Germinal center (tissue), 1 donor: ENCODE results near the gene EML6.

ENCODE experiments used
- DNase-seq: peaks from one replicate; pipeline ENCODE4 v3.0.0; 2012; ENCODE audit warnings: mixed read lengths, low spot score

EML6 gene

DNA sequence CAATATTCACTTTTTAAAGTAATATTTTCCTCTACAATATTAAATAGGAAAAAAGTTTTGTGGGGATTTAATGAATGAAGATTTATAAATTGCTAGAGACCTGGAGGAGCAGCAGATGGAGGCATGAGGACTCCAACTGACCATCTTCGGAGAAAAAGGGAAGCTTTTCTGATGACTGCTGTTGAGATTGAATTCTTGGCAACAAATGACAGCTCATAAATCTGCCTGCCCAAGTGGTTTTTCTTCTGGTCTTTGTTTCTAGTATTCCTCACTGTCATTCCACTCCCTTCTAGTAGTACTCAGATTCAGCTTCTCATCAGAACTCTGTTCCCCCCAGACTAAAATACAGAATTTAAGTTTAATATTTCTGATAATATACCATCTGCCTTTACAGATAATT, 157.0 kb downstream of the EML6 start:
- DNase-seq = no peak

DNA sequence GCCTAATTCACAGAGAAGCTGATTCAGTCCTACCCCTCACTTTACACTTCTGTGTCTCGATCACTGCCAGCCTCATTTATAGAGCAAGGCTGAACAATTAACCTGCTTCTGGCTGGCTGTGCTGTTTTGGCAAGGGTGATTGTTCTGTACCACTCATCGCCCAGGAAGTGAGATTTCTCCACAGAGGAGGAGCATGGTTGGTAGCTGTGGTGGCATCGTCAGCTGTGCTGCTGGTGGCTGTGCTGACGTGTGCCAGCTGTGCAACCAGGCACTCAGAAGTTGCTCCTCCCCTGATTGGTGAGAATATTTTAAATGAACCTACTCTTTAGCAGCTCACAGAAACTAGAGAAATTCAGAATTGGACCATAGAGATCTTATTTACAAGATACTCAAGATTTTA, 158.3 kb downstream of the EML6 start:
- DNase-seq = no peak

DNA sequence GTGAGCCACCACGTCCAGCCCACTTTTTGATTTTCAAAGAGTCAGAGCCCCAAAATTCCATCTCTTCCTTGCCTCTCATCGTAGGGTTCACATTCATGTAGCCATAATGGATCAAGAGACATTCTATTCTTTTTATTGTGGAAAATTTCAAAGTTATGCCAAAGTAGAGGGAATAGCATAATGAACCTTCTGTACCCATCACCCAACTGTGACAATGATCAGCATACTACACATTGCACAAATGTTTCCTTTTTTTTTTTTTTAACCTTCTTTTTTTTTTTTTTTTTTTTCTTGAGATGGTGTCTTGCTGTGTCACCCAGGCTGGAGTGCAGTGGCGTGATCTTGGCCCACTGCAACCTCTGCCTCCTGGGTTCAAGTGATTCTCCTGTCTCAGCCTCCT, 162.4 kb downstream of the EML6 start:
- no peak for DNase-seq

DNA sequence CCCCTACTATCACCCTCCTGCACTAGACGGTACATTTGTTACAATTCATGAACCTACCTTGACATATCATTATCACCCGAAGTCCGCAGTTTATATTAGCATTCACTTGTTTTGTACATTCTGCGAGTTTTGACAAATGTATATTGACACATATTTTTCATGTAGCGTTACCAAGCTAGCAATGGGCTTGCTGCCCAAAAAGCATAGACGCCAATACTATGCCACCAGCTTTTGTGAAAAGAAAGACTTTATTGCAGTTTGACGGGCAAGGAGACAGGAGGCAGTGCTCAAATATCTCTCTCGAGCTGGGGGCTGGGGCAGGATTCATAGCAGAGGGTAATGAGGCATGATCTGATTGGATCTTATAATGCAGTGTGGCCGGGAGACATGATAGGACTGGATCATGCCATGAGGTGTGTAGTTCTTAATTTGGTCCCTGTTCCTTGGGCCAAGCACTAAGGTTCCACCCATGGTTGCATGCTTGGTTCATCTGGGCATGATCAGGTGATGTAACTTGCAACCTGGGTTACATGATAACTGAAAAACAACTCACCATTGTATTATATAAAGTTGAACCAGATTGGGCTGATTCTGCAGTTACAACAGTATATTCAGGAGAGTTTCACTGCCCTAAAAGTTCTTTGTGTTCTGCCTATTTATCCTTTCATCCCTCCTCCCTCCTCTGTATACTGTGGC, 164.5 kb downstream of the EML6 start:
- no peak for DNase-seq

DNA sequence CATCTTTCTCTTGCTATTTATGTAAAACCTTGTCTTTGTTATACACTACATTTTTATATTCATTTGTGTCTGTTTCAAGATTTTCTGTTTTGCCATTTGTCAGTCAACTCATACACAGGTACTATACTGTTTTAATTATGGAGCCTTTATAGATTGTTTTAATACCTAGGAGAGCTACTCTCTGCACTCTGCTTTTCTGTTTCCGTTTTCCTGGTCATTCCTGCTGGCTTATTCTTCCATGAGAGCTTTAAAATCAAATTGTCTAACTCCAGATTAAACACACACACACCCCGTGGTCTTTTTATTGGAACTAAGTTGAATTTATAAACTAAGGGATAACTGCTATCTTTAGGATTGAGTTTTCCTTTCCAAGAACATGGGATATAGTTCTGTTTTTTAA, 165.6 kb downstream of the EML6 start:
- no peak for DNase-seq

DNA sequence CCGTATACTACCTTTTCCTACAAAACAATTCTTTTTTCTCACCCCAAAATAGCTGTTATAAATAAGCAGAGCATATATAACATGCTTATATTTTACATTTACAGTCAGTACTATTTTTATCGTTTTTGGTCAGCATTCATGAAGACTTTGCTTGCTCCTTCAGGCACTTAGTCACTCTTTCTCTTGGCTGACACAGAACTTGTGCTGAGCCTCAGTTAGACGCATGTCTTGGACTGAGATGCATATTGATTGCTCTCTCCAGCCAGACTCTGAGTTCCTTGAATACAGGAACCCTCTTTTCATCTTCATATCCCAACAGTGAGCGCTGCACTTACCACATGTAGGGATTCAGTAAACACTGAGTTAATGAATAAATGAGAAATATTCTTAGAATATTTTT, 168.4 kb downstream of the EML6 start:
- DNase-seq = no peak

DNA sequence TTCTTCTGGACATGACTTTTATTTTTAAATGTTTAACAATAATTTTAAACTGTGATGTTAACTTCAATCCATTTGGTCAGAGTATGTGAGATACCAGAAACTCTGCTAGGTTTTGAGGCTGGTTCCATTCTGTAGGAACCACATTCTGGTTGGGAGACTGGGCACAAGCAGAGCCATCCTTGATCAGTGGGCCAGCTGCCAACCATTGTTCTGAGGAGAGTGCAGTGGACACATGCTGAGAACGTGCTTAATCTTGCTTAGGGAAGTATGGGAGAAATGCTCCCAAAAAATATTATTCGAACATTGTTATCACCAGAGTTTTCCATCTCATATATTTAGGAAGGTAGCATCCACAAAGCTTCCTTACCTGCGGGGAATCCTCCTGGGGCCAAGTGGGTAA, 171.0 kb downstream of the EML6 start:
- no peak for DNase-seq

DNA sequence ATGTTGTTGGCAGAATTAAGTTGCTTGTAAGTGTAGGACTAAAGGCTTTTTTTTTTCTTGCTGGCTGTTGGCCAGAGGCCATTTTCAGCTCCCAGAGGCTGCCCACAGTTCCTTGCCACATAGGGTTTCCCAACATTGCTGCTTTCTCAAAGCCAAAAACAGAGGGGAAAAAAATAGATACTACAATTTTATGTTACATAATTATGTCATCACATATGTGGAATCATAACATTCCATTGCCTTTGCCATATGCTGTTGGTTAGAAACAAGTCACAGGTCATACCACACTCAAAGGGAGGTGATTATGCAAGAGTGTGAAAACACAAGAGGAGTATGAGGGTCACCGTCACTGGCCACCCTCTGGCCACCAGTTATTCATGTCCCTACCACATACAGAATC, 172.3 kb downstream of the EML6 start:
- DNase-seq = no peak

DNA sequence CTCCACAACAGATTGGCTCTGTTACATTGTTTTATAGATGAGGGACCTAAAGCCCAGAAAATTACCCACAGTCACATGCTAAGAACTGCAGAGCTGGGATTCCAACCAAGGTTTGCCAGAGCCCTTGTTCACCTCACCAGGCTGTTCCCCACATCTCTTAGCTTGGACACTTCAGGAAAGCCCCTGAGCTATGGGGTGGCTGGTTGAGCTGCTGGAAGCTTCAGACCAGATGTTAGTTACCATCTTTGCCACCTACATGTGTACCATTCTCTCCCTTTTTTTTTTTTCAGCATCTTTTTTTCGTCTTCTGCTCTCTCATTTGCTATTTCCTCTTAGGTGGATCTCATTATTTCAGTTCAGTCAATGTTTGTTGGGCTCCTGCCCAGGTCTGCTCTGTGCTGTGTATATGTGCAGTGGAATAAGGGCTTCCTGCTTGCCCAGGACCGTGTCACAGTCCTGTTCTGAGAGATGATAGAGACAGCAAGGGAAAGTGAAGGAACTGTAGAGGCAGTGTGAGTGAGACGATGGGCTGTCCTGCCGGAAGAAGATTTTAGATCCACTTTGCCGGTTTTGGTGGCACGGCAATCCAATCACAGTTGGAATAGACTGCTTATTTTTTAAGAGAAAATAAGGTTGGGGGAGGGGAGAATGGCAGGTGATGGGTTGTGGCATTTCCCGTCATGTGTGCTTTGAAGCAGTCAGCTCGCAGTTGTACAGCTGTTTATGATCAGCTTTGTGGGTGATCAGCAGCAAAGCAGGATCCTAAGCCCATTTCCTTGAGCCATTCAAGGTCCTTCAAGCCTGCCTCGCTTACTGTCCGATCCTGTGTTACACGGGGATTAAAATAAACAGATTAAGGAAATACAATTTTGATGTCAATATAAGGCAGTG, 174.2 kb downstream of the EML6 start:
- no peak for DNase-seq

DNA sequence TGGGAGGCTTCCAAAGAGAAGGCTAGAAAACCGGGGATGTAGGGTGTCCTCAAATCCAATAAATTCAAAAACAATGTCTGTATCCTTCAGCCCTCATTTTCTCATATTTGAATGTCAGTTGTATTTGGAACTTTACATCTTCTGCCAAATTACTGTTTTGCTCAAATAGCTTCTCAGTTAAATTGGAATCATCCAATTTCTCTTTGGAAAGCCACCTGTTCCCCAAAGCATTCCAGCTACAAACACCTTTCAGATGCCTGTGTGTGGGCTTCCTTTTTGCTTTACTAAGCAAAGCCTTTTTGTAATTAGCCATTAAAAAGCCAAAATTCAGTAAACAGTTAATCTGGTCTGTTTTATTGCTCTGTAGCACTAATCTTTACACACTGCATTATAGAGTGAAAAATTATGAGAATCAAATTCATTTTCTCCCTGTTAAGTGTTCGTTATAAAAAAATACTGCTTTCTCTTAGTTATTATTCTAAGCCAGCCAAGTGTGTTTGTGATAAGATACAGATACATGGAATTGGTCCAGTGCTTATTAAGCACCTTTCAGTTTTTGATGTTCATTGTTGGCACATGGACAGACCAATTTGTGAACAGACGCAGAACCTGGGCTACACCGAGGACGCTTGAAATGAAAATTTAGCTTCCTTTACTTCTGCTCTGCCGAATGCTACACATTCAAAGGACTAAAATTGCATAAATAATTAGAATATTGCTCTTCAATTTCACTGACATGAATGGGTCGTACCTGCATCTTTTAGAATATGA, 175.2 kb downstream of the EML6 start:
- no peak for DNase-seq

DNA sequence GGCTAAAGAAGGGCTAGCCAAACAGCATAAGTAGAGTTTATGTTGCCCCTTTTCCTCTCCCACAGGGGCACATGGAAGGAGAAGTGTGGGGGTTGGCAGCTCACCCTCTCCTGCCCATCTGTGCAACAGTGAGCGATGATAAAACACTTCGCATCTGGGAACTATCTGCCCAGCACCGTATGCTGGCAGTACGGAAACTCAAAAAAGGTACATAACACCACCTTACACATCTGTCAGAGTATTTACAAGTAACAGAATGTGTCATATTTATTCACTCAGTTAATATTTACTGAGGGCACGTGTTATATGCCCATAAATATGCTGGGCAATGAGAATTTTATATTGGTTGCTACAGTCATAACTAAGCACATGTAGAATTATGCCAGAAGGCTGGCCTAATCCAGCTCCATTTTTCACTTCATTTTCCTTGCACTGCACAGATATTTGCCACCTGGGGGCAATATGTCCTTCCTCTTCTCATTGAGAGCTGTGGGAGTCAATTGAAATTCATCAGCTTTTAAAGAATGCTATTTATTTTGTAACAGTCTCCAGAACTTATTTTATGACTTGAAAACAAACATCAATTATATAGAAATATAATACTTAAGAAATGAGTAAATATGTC, 176.2 kb downstream of the EML6 start:
- no peak for DNase-seq

DNA sequence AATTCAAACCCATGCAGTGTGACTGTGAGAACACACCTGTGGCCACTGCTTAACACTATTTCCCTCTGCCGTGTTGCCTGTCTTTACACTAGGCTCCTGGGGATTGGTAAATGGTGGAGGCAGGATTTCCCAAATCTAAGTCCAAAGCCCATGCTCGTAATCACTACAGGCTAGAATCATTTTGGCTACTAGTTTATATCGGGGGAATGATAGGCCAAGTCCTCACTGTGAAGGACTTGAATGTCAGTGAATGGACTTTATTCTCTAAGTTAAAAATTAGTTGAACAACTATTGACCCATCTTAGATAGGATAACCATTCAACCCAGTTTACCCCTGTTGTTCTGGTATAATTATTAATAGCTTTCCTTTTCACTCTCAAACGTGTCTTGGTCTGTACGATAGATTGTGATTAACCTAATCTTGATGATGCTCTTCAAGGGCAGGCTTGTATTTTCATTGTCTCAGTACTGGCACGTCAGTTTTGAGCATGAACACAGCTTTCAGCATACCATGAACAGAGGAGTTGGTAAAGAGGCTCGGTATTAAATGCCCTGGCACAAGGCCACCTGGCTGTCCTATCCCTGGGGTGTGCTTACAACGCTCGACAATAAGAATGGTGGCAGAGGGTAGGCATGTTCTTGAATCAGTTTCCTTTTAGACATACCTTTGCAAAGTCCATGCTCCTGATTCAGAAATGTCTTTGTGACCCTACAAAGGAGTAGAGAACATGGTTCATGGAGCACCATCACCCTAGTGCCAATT, 177.9 kb downstream of the EML6 start:
- no peak for DNase-seq

DNA sequence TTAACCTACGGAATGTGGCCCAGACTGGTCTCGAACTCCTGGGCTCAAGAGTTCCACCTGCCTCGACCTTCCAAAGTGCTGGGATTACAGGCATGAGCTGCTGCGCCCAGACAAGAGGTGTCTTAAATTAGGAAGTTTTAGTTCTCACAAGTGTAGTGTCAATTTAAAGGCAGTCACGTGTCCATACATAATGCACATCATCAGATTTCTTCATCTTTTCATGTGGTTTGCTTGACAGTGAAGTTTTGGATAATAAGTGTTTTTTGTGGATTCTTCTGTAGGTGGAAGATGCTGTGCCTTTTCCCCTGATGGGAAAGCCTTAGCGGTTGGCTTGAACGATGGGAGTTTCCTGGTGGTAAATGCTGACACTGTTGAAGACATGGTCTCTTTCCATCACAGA, 179.3 kb downstream of the EML6 start:
- DNase-seq = no peak

DNA sequence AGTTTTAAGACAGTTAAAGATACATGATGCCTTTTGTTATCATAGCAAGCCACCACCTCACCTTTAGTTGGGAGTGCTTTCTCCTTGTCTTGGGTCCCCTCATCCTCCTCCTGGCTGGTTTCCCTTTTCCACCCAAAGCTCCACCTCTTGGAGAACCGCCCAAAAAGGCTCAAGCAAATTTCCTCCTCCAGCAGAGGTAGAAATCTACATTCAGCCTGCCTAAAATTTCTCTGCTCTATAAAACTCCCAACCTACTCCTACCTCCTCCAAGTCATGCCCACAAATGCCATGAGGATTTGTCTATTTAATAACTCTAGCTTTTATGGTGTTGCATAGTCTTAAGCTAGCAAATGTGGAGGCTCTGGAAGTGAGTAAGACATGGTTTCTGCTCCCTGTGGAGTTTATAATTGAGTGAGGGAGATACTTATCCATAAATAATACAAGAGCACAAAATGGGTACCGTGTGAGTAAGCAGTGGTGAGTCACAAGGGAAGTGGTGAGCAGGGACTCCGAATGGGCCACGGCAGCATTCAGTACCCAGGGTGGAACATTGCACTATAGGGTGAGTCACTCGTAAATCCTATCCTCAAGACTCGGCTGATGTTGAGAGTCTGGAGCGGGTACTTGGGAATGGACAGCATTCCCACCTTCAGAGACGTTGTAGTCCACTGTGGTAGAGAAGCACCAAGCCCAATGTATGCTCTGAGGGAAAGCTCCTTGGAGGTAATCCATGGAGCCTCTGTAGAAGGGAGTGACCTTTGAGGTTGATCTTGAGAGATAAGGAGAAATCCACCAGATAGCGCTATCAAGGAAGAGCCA, 180.5 kb downstream of the EML6 start:
- no peak for DNase-seq

DNA sequence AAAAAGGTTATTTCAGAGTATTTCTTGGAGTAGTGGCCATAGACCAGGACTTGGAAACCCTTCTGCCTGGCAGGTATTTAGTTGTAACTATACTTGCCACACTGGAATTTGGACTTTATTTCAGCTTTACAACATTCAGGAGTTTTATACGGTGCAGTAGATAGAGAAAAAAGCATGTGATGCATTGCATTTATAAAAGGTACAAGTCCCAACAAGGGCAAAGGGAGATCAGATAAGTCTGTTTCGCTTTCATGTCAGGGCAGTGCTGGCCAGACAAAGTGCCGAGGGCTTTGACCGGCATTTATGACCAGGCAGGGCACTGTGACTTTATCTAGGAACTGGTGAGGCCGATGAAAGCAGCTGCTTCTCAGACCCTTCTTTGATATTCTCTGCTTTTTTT, 181.4 kb downstream of the EML6 start:
- DNase-seq = no peak

DNA sequence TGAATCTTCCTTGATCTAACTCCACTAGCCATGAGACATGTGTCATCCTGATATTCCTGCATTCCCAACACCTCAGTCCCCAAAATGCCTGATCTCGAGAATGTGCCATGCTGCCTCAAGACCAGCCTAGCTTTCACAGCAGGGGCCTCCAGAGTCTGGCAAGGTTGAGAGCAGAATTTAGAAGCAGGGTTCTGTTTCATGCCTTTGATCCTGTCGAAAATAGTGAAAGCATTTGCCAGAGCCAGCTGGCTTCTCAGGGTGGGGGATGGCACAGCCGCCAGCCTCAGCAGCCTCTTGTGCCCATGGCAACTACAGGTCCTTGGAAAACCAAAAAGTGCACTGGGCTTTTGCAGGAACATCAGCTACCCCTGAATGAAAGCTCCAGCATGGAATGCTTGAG, 183.3 kb downstream of the EML6 start:
- no peak for DNase-seq

DNA sequence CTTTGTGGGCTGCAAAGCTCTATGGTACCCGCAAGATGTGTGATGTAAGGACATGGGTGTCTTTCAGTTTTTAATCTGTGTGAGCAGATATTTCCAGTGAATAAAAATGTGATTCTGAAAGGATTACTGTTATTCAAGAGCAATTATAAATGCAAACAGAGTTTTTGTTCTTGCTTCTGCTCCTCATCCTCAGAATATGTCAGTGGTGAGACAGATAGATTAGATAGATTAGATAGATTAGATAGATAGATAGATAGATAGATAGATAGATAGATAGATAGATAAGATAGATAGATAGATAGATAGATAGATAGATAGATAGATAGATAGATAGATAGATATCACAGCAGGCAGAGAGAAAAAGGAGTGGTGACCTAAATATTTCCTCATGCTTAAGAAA, 184.2 kb downstream of the EML6 start:
- no peak for DNase-seq

DNA sequence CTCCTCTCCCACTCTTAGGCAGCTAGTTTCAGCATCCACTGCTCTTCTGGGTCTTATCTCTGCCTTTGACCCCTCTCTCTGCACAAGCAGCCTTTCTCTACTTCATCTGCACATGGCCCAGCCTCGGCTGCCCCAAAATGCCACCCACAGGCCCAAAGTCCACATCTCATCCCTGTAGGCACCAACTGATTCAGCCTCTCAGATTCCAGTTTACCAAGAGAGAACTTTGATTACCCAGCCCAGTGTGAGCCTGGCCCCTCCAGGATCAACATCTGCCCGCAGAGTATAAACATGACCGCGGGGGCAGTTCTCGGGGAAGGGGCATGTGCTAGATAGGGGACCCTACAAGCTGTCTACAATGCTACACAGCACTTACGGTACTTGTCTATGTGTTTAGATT, 185.1 kb downstream of the EML6 start:
- no peak for DNase-seq

DNA sequence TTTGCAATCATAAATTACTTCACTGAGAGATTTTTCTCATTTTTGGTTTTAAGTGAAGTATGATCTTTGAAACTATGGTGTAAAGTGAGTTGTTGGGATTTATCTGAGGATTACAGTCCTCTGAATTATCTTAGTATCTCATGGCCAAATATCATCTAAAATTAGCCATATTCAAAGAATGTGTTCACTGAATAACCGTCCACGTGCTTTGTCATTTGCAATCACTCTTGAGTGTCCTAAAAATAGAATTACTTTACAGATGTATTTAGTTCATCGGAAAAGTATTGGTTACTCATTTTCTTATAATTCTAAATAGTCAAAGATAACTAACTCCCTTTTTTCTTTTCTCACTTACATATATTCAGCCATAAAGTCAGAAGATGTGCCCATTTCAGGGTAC, 185.5 kb downstream of the EML6 start:
- DNase-seq = no peak

DNA sequence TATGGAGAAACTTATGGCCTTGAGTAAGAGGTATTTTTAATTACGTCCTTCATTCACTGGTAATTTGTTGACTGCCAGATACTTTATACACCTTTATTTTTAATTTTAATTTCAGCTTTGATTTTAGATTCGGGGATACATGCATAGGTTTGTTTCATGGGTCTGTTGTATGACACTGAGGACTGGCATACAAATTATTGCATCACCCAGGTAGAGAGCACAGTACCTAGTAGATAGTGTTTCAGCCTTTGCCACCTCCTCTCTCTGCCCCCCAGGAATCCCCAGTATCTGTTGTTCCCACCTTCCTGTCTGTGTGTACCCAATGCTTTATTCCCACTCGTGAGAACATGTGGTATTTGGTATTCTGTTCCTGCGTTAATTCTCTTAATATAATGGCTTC, 188.8 kb downstream of the EML6 start:
- no peak for DNase-seq

DNA sequence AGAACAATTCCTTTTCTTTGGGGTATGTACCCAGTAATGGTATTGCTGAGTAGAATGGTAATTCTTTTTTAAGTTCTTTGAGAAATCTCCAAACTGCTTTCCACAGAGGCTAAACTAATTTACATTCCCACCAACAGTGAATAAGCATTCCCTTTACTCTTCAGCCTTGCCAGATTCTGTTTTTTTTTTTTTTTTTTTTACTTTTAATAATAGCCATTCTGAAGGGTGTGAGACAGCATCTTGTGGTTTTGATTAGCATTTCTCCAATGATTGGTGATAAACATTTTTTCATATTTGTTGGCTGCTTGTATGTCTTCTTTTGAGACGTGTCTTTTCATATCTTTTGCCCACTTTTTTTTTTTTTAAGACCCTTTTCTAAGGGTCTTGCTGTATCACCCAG, 189.4 kb downstream of the EML6 start:
- DNase-seq = no peak
